ENCODE data around the gene IP6K3.

GRCh38 chr6:33726696-33727095 is 20.0 kb downstream of the IP6K3 start:
- no peak for TF ChIP-seq POLR2AphosphoS5 (IDR thresholded peaks at IDR 0.05; ENCODE audit: low read depth, low read length)
- TF ChIP-seq REST (IDR thresholded peaks at IDR 0.05; ENCODE audit: insufficient read depth in 1 of 2, low read depth in 2 of 2, low read length in 2 of 2): no peak

Data from PFSK-1 (cell line).